Fibroblast of pulmonary artery (primary cell): ENCODE data around the gene PHF24.

Experiments
- DNase-seq: peaks from one replicate; pipeline ENCODE4 v3.0.0-alpha.2; 2010; ENCODE audit warnings: low read depth
- H3K4me3 ChIP-seq: replicated peaks from 2 replicates; pipeline ENCODE4 v1.5.1; 2011; ENCODE audit warnings: low read depth, mild to moderate bottlenecking, control low read depth, low read length, moderate library complexity
- TF ChIP-seq, protein P1 (sequence below): IDR thresholded peaks from 2 replicates; pipeline ENCODE4 v1.5.1; 2011; ENCODE audit warnings: mild to moderate bottlenecking, control low read depth, low read length, inconsistent platforms; ENCODE audit errors: missing control alignments

PHF24 gene

DNA sequence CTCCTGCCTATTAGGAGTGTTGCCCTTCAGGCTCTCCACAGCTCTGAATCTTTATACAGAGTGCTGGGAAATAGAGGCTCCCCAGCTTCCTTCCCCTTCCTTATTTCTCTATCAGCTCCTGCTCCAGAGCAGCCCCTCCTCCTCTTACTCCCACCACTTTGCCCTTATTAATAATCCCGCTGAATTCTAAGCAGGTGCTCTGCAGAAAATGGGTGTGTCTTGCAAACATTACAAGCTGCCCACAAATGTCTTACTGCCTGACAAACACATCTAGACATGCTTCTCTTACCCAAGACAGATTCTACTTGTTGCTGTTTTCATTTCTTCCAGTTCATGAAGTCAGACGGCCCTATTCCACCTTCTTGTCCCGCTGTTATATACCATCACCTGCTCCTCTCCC is 6.4 kb downstream of the PHF24 start:
- TF ChIP-seq, protein P1, sequence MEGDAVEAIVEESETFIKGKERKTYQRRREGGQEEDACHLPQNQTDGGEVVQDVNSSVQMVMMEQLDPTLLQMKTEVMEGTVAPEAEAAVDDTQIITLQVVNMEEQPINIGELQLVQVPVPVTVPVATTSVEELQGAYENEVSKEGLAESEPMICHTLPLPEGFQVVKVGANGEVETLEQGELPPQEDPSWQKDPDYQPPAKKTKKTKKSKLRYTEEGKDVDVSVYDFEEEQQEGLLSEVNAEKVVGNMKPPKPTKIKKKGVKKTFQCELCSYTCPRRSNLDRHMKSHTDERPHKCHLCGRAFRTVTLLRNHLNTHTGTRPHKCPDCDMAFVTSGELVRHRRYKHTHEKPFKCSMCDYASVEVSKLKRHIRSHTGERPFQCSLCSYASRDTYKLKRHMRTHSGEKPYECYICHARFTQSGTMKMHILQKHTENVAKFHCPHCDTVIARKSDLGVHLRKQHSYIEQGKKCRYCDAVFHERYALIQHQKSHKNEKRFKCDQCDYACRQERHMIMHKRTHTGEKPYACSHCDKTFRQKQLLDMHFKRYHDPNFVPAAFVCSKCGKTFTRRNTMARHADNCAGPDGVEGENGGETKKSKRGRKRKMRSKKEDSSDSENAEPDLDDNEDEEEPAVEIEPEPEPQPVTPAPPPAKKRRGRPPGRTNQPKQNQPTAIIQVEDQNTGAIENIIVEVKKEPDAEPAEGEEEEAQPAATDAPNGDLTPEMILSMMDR, result no peak
- no peak for DNase-seq
- H3K4me3 ChIP-seq, result no peak overlapping the region

DNA sequence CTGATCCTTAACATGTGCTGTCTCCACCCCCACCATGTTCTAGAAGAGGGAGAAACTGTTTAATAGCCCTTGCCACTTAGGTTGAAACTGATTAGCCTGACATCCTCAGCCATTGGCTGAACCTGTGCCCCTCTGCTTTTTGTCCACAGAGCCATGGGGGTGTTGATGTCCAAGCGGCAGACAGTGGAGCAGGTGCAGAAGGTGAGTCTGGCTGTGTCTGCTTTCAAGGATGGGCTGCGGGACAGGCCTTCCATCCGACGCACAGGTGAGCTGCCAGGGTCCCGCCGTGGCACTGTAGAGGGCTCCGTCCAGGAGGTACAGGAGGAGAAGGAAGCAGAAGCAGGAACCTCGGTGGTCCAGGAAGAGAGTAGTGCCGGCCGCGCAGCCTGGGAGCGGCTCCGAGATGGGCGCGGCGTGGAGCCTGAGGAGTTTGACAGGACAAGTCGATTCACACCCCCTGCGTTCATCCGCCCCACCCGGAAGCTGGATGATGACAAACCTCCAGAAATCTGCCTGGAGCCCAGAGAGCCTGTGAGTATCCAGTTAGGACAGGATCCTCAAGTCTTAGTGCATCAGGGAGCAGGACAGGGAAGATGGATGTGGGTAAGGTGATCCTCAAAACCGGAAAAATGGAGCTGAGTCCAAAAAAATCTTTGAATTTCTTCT is 13.2 kb downstream of the PHF24 start:
- TF ChIP-seq, protein P1, result no peak
- no peak overlapping the region for H3K4me3 ChIP-seq
- no peak for DNase-seq

DNA sequence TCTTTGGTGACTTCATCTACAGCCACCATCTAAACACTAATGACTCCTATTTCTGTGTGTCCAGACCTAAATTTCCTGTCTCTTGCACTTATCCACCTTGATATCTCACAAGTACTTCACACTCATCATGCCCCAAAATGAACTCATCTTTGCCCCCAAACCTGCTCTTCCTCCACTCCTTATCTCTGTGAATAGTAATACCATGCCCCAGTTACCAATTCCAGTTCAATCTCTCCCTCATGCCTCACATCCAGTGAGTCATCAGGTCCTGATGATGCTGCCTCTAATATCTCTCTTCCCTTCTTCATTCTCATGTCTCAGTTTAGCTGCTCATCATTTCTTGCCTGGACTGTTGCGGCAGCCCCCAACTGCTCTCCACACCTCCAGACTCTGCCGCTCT is 16.6 kb downstream of the PHF24 start:
- H3K4me3 ChIP-seq, result no peak overlapping the region
- TF ChIP-seq, protein P1, result no peak
- no peak for DNase-seq

DNA sequence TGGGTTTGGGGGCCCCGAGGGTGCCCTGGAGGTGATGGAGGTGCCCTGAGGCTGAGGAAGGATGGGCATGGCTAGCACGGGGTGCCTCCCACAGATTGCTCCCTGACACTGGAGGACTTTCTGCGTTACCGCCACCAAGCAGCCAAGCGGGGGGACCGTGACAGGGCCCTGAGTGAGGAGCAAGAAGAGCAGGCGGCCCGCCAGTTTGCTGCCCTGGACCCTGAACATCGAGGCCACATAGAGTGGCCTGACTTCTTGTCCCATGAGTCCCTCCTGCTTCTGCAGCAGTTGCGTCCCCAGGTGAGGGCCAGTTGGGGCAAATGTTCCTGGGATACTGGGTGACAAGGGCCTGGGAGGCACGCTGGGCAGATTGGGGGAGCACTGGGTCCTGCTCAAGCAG is 18.4 kb downstream of the PHF24 start:
- TF ChIP-seq, protein P1, result no peak
- no peak overlapping the region for H3K4me3 ChIP-seq
- DNase-seq, result no peak

DNA sequence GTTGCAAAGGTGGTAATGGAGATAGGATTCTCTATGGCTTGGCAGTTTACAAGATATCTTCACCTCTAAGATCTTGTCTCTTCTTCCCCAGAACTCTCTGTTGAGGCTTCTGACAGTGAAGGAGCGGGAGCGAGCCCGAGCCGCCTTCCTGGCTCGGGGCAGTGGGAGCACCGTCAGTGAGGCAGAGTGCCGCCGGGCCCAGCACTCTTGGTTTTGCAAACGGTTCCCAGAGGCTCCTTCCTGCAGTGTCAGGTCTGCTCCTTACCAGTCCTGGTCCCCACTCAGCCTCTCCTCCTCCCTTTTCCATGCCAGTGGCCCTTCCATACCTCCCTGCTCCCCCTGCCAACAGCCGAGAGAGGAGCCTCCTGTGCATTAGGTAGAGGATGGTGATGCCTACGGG is 18.9 kb downstream of the PHF24 start:
- H3K4me3 ChIP-seq, result no peak overlapping the region
- DNase-seq, result no peak
- TF ChIP-seq, protein P1, result no peak

DNA sequence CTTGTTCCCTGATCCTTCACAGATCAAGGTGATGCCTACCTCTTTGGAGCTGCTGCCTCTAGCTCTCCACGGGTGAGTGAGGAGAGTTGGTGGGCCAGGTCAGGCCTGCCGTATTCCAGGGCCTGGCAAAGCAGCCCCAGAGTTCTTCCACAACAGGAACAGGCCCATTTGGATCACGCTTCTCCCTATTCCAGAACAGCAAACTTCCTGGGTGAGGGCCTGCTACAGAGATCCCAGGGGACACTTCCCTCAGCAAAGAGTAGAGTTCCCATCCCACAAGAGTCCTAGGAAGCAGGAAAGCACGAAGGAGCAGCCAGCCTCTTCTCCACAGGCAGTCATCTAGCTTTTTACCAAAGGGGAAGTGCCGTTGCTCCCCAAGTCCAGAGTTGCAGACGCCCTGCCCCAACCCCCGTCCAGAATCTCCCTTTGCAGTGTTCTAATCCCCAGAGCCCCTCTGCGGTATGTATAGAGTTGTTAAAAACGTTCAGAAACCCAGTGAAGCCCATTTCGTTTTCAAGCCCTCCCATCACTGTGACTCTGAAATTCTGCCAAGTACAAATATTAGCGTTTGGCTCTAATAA is 22.2 kb downstream of the PHF24 start:
- no peak for DNase-seq
- H3K4me3 ChIP-seq, result no peak overlapping the region
- TF ChIP-seq, protein P1, result no peak

DNA sequence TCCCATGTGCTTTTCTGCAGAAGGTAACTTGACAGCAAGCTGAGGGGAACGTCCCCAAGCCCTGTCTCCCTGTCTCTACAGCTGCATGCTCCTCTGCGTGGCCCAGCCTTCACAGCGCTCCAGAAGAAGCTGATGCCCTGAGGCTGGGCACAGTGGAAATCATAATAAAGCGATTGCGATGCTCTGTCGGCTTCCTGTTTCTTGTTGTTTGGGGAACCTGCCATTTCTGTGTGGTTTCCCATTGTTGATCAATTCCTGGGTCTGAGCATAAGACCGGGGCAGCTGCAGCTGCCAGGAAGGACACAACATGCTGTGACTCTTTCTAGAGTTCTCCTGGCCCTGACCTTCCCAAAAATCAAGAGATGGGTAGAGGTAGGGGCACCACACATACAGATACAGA is 24.3 kb downstream of the PHF24 start:
- TF ChIP-seq, protein P1, result no peak
- DNase-seq, result no peak

More for the DNA sequence above, 24.3 kb downstream of the PHF24 start:
- no peak overlapping the region for H3K4me3 ChIP-seq
